Ovary (tissue), 3 donors: Measurements from ENCODE around the gene LRFN4.

Experiments
- EP300 ChIP-seq: sonication (generic); formaldehyde crosslinking; IDR thresholded peaks from one replicate; pipeline ENCODE4 v1.6.1; 2017; ENCODE audit warnings: antibody characterized with exemption
- POLR2A ChIP-seq: fragments of 450-650 bp; IDR thresholded peaks from one replicate; pipeline ENCODE4 v1.6.1; 2017; ENCODE audit warnings: antibody characterized with exemption, mild to moderate bottlenecking, moderate library complexity
- TF ChIP-seq, protein P1 (sequence below), 3 donors: fragments of 450-650 bp in 2 of 3; fragments of 200-600 bp in 1 of 3; IDR thresholded peaks; one replicate each; pipeline versions ENCODE4 v1.5.1 to v1.8.0; 2016 to 2022; ENCODE audit warnings: antibody characterized with exemption in 3 of 3, mild to moderate bottlenecking in 1 of 3
- donor health status: DM: no; HTN: no; CAD: no.

DNA sequence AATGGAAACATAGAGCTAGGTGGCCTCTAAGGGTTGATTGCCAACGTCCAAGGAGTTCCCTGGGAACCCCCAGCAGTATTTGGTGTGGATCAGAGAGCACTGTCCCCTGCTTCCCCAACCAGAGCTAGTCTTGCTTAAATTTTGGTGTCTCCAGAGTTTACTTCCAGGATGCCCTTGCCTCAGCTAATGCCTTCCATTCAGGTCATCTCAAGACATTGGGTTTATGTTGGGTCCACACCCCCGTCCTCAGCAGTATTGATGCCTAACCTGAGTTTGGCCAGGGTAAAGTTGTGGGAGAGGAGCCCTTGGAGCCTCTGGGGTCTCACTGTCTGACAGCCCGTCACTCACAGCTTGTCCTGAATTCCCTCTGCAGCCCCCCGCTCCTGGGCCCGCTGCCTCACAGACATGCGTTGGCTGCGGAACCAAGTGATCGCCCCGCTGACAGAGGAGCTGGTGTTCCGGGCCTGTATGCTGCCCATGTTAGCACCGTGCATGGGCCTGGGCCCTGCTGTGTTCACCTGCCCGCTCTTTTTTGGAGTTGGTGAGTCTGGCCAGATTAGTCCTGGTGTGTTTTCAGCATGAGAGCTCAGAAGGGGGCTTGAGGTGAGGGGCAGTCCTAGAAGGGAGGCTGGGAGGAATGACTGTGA is 12.2 kb upstream of the LRFN4 start:
- TF ChIP-seq POLR2A (no peak), EP300 (no peak)
- TF ChIP-seq, protein P1, sequence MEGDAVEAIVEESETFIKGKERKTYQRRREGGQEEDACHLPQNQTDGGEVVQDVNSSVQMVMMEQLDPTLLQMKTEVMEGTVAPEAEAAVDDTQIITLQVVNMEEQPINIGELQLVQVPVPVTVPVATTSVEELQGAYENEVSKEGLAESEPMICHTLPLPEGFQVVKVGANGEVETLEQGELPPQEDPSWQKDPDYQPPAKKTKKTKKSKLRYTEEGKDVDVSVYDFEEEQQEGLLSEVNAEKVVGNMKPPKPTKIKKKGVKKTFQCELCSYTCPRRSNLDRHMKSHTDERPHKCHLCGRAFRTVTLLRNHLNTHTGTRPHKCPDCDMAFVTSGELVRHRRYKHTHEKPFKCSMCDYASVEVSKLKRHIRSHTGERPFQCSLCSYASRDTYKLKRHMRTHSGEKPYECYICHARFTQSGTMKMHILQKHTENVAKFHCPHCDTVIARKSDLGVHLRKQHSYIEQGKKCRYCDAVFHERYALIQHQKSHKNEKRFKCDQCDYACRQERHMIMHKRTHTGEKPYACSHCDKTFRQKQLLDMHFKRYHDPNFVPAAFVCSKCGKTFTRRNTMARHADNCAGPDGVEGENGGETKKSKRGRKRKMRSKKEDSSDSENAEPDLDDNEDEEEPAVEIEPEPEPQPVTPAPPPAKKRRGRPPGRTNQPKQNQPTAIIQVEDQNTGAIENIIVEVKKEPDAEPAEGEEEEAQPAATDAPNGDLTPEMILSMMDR (IDR thresholded peaks at IDR 0.05): no peak
